Stimulated activated CD4-positive, alpha-beta T cell treated with anti-CD3 and anti-CD28 coated beads, Interleukin-2, amount 100 ng/mL, for 48 hours (primary cell): Measurements from ENCODE around the gene UGT1A3.
"Not testable (repeated sequence)": the region's sequence is repeated elsewhere in the genome, so short reads cannot be mapped to it uniquely, and the experiment has no call there.

Experiments
- DNase-seq, 2 donors: peaks; one replicate each; pipeline ENCODE4 v3.0.0-alpha.2; 2020

UGT1A3 gene

GRCh38 chr2:233728723-233729301 is at the start of gene UGT1A3:
Gene UGT1A3 (plus strand): TSS chr2:233729042. CDS start chr2:233729127, 85 bp downstream.
- DNase-seq, result no peak

GRCh38 chr2:233679196-233679595 is 49.6 kb upstream of the UGT1A3 start:
- DNase-seq, result no peak

GRCh38 chr2:233680361-233681045 is 48.3 kb upstream of the UGT1A3 start:
- no peak for DNase-seq

GRCh38 chr2:233681521-233682099 is 47.2 kb upstream of the UGT1A3 start, which contains the start of gene UGT1A7:
Gene UGT1A7 (plus strand): TSS chr2:233681901. CDS start chr2:233681938, 37 bp downstream.
- DNase-seq, result no peak

GRCh38 chr2:233684640-233685039 is 44.2 kb upstream of the UGT1A3 start:
- DNase-seq, result no peak

GRCh38 chr2:233686928-233687327 is 41.9 kb upstream of the UGT1A3 start:
- no peak for DNase-seq

GRCh38 chr2:233688341-233688740 is 40.5 kb upstream of the UGT1A3 start:
- DNase-seq, result no peak

- no peak for DNase-seq
Measured at GRCh38 chr2:233689031-233689430, 39.8 kb upstream of the UGT1A3 start.

GRCh38 chr2:233689501-233689900 is 39.3 kb upstream of the UGT1A3 start:
- no peak for DNase-seq

GRCh38 chr2:233690444-233690843 is 38.4 kb upstream of the UGT1A3 start:
- DNase-seq, result no peak

- DNase-seq, result no peak
Measured at GRCh38 chr2:233691443-233692433, 37.1 kb upstream of the UGT1A3 start.

GRCh38 chr2:233692648-233693047 is 36.2 kb upstream of the UGT1A3 start, which contains the start of gene UGT1A6:
Gene UGT1A6 (plus strand): TSS chr2:233692890. CDS start chr2:233693005, 115 bp downstream.
- no peak for DNase-seq

GRCh38 chr2:233693963-233694362 is 34.9 kb upstream of the UGT1A3 start:
- no peak for DNase-seq

- no peak for DNase-seq
Measured at GRCh38 chr2:233698740-233699139, 30.1 kb upstream of the UGT1A3 start.

- no peak for DNase-seq
Measured at GRCh38 chr2:233699424-233700027, 29.3 kb upstream of the UGT1A3 start.

GRCh38 chr2:233700028-233700635 is 28.7 kb upstream of the UGT1A3 start:
- no peak for DNase-seq

GRCh38 chr2:233700842-233701241 is 28.0 kb upstream of the UGT1A3 start:
- not testable (repeated sequence) for DNase-seq

- DNase-seq, result no peak
Measured at GRCh38 chr2:233702238-233702637, 26.6 kb upstream of the UGT1A3 start.

- no peak for DNase-seq
Measured at GRCh38 chr2:233705911-233706506, 22.8 kb upstream of the UGT1A3 start.

GRCh38 chr2:233706720-233707119 is 22.1 kb upstream of the UGT1A3 start:
- DNase-seq, result no peak

GRCh38 chr2:233707940-233708644 is 20.8 kb upstream of the UGT1A3 start:
- no peak for DNase-seq
